ENCODE measurements around the gene LRP5. TPM values are rescaled to one million over a fixed set of nuclear protein-coding genes. Genes with fewer than 3 reads are reported as not detected.
A peak's percentile ranks its signal among the peaks of the same experiment; 100 is the strongest.
"Not testable (repeated sequence)": the region's sequence is repeated elsewhere in the genome, so short reads cannot be mapped to it uniquely, and the experiment has no call there.

The LRP5 gene
- total RNA-seq, 2 experiments from 2014 or later = 32.2 to 32.7 TPM

DNA sequence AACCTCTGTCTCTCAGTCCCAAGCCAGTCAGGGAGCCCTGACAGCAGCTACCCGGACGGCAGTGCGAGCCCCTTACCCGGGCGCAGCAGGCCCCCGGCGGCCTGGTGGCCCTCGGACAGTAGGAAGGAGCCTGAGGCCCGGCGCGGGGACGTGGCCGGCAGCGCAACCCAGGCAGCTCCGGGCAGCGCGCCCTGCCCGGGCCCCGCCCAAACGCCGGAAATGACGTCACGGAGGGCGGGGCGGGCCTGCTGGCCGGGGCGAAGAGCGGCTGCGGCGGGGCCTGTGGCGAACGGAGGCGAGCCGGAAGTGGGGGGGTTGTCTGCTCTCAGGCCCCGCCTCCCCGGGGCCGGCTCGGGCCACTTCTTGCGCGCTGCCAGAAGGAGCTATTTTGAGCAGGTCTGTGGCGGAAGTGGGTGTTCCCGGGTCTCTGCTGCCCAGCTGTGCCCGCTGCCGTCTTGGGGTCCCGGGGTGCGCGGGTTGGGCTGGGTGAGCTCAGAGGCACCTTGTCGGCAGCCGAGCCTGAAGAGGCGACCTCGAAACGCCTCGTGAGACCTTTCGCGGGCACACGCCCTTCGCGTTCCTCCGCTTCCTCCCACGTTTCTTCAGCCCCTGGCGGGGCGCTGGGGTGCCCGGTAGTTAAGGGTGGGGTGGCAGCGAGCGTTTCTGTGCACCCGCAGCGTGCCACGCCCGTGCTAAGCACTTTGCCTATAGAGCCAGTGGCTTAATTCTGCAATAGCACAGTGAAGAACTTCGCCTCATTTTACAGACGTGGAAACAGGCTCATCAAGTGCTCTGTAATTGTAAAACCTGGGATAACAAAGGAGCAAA, 40.4 kb upstream of the LRP5 start, which contains the start of gene C11orf24:
TSS of gene C11orf24 (minus strand) at position 193 of the 828 bp plus-strand sequence. CDS start 8,206 bp downstream, outside the sequence.
- no peaks in the 10 kb centered on the region for H3K27me3 Mint-ChIP-seq
- peak within 1 kb of the TSS; percentile 91 for H3K4me3 Mint-ChIP-seq
- peaks cover 13% of the 10 kb centered on the region for H3K36me3 Mint-ChIP-seq (ENCODE audit: low read depth)
- CTCF ChIA-PET = interaction anchor here (0.8 to 5.7 kb wide), 4 partner anchors 11 to 26 kb away, joined by 3 to 40 read pairs (median 4); no protein-coding TSS in a partner anchor
- peaks cover 38% of the 10 kb centered on the region for H3K4me1 Mint-ChIP-seq
- H3K9me3 Mint-ChIP-seq = no peaks in the 10 kb centered on the region
- POLR2A ChIA-PET = no interaction called here
- H3K27ac Mint-ChIP-seq = peak within 1 kb of the TSS; percentile 99
- DNase-seq = peak; percentile 93

DNA sequence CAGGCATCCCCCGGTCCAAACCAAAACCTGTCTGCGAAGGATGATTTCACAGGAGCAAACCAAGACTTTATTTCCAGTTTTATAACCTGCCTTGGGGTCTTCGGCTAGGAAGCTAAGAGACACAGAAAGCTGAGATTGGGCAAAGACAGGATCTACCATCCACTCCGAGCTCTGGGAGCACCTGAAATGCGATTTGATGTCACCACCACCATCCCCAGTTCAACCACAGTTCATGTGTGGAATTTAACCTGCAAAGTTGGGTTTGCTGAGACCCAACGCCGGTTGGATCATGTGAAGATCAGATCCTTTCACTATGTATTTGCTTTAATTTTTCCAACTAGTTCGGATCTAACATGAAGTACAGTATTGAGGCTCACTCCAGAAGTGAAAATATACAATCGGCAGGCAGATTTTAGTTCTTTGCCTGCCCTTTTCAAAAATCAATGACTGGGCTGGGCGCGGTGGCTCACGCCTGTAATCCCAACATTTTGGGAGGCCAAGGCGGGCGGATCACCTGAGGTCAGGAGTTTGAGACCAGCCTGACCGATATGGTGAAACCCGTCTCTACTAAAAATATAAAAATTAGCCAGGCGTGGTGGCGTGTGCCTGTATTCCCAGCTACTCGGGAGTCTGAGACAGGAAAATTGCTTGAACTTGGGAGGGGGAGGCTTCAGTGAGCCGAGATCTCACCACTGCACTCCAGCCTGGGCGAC, 39.2 kb upstream of the LRP5 start:
- H3K27ac Mint-ChIP-seq = peak overlapping the region; percentile 99
- H3K4me1 Mint-ChIP-seq = peaks cover 36% of the 10 kb centered on the region
- H3K9me3 Mint-ChIP-seq = no peaks in the 10 kb centered on the region
- H3K27me3 Mint-ChIP-seq = no peaks in the 10 kb centered on the region
- DNase-seq = no peak
- peaks cover 4% of the 10 kb centered on the region for H3K36me3 Mint-ChIP-seq (ENCODE audit: low read depth)
- H3K4me3 Mint-ChIP-seq = peak overlapping the region; percentile 91
- ChIA-PET POLR2A (no interaction called here), CTCF (interaction anchor here (2.1 to 5.7 kb wide), 2 partner anchors 9 to 25 kb away, joined by 5 to 40 read pairs; no protein-coding TSS in a partner anchor)

GRCh38 chr11:68274306-68274705, 38.1 kb upstream of the LRP5 start:
- Mint-ChIP-seq H3K27ac (no peak overlapping the region), H3K27me3 (no peaks in the 10 kb centered on the region), H3K4me3 (no peak overlapping the region), H3K4me1 (peaks cover 30% of the 10 kb centered on the region), H3K9me3 (no peaks in the 10 kb centered on the region), H3K36me3 (ENCODE audit: low read depth) (peaks cover 4% of the 10 kb centered on the region)
- ChIA-PET POLR2A (no interaction called here), CTCF (interaction anchor here (0.7 to 5.7 kb wide), 3 partner anchors 21 to 63 kb away, joined by 3 to 40 read pairs (median 5); no protein-coding TSS in a partner anchor)
- no peak for DNase-seq

DNA sequence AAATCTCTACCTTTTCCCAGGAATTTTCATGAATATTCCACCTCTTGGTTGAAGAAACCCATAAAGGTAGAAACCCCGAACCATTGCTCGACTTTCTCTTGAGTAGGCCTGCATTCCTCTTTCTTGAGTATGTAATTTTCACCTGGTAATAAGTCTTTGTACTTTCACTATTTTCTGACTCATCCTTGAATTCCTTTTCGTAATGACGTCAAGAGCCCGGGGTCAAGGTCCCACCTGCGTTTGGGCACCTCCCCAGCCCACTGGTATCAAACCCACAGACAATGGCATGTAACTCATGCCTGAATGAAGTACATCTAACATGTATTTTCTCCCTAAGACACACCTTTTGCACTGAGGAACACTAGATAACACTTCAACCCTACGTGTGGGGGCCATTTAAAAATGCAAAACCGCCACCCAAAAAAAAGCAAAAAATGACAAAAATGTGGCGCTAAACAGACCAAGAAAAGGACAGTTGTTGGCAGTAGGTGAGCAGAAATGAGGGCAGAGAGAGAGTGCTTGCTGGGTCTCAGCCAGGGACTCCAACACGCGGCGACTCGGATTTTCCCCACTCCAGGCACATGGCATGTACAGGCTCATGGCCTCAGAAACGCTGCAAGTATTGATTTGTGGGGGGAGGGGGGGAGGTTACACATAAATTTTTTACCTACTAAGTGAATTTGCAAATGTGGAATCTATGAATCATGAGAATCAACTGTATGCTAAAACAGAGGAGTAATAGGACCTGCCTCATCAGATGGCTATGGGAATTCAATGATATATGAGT, 36.5 kb upstream of the LRP5 start:
- CTCF ChIA-PET = no interaction called here
- H3K4me1 Mint-ChIP-seq = peaks cover 25% of the 10 kb centered on the region
- no peak overlapping the region for H3K4me3 Mint-ChIP-seq
- DNase-seq = no peak
- peaks cover 4% of the 10 kb centered on the region for H3K36me3 Mint-ChIP-seq (ENCODE audit: low read depth)
- peaks cover 3% of the 10 kb centered on the region for H3K27me3 Mint-ChIP-seq
- POLR2A ChIA-PET = no interaction called here
- no peak overlapping the region for H3K27ac Mint-ChIP-seq
- H3K9me3 Mint-ChIP-seq = no peaks in the 10 kb centered on the region

GRCh38 chr11:68276861-68277260, 35.5 kb upstream of the LRP5 start:
- Mint-ChIP-seq H3K36me3 (ENCODE audit: low read depth) (peaks cover 3% of the 10 kb centered on the region), H3K4me1 (peaks cover 29% of the 10 kb centered on the region), H3K27me3 (peaks cover 3% of the 10 kb centered on the region), H3K9me3 (no peaks in the 10 kb centered on the region), H3K27ac (no peak overlapping the region), H3K4me3 (no peak overlapping the region)
- POLR2A ChIA-PET = no interaction called here
- CTCF ChIA-PET = no interaction called here
- DNase-seq = no peak

DNA sequence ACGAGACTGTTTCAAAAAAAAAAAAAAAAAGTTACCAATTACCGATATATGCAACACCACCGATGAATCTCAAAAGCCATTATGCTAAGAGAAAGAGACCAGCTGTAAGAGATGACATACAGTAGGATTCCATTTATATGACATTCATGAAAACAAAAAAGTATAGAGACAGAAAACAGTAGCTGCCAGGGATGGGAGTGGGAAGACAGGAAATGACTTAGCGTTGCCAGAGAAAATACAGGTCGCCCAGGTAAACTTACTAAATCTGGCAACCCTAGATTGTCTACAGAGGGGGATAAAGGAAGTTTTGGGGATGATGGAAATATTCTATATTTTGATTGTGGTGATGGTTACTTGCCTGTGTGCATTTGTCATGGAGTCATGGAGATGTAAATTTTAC, 32.7 kb upstream of the LRP5 start:
- Mint-ChIP-seq H3K4me3 (no peak overlapping the region), H3K36me3 (ENCODE audit: low read depth) (peaks cover 5% of the 10 kb centered on the region), H3K27ac (no peak overlapping the region), H3K27me3 (peaks cover 6% of the 10 kb centered on the region), H3K4me1 (peaks cover 29% of the 10 kb centered on the region), H3K9me3 (peaks cover 5% of the 10 kb centered on the region)
- POLR2A ChIA-PET = no interaction called here
- DNase-seq = no peak
- CTCF ChIA-PET = interaction anchor here (0.7 to 2.3 kb wide), 2 partner anchors 18 to 1895 kb away, joined by 3 to 7 read pairs; no protein-coding TSS in a partner anchor

DNA sequence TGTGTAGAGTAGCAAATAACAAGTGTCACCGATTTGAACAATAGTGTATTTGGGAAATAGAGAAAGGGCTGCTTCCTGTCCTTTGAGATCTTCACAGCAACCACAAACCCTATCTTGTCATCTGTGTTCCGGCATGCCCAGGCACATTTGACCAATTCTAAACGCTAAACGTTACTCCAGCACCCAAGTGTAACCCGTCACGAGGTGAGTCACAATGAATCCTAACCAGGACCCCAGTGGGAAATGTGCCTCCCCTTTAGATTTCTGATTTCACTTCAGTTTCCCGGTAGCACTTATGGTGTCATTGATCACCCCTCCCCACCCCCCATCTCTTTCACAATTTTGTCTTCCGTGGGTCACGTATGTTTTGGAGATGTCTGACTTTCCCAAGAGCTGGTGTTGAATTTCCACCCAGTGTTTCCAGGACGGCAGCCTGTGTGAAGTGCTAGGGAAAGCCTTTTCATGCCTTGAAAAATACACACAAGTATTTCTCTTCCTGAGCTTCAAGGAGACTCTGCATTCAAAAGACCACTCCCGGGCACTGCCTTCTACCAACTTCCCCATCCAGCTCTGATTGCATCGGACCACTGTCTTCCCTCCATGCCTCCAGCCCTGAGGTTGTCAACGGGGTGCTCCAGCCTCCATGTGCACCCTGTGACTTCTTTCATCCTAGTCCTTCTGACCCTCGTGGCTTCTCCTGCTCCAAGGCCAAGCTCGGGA, 30.1 kb upstream of the LRP5 start:
- POLR2A ChIA-PET = interaction anchor here (0.6 kb wide), 1 partner anchor 71 kb away, joined by 4 read pairs; no protein-coding TSS in a partner anchor
- Mint-ChIP-seq H3K27ac (peak overlapping the region; percentile 78), H3K27me3 (peaks cover 8% of the 10 kb centered on the region), H3K9me3 (peaks cover 6% of the 10 kb centered on the region), H3K4me1 (peaks cover 29% of the 10 kb centered on the region), H3K4me3 (peak overlapping the region; percentile 51), H3K36me3 (ENCODE audit: low read depth) (peaks cover 8% of the 10 kb centered on the region)
- DNase-seq = peak; percentile 60
- CTCF ChIA-PET = interaction anchor here (0.5 to 1.2 kb wide), 5 partner anchors 10 to 19 kb away, joined by 4 to 5 read pairs (median 4); partner anchors contain the start of gene C11orf24

- Mint-ChIP-seq H3K36me3 (ENCODE audit: low read depth) (peaks cover 8% of the 10 kb centered on the region), H3K4me1 (peaks cover 29% of the 10 kb centered on the region), H3K4me3 (peak overlapping the region; percentile 51), H3K27ac (peak overlapping the region; percentile 78), H3K9me3 (peaks cover 6% of the 10 kb centered on the region), H3K27me3 (peaks cover 10% of the 10 kb centered on the region)
- ChIA-PET CTCF (interaction anchor here (0.5 to 1.2 kb wide), 5 partner anchors 10 to 18 kb away, joined by 4 to 5 read pairs (median 4); partner anchors contain the start of gene C11orf24), POLR2A (no interaction called here)
- no peak for DNase-seq
Observed at GRCh38 chr11:68282861-68283230, 29.5 kb upstream of the LRP5 start.

GRCh38 chr11:68284588-68284987, 27.8 kb upstream of the LRP5 start:
- POLR2A ChIA-PET; DNase-seq; H3K27me3 Mint-ChIP-seq; H3K4me3 Mint-ChIP-seq; H3K9me3 Mint-ChIP-seq; H3K27ac Mint-ChIP-seq; H3K36me3 Mint-ChIP-seq (ENCODE audit: low read depth): not testable (repeated sequence)
- CTCF ChIA-PET = interaction anchor here (0.6 to 1.0 kb wide), 2 partner anchors 11 to 176 kb away, joined by 3 read pairs; partner anchors contain the start of gene PPP6R3
- peaks cover 28% of the 10 kb centered on the region for H3K4me1 Mint-ChIP-seq

DNA sequence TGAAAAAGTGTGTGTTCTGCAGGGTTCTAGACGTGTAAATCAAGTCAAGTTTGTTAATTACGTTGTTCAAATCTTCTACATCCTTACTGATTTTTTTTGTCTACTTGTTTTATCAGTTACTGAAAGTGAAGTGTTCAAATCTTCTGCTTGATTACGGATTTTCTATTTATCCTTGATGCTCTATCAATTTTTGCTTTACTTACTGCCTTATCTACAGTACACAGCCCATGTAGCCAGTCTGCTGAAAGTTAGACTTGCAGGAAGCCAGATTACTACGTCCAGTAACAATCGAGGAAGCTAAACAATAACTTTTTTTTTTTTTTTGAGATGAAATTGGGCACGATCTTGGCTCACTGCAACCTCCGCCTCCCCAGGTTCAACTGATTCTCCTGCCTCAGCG, 25.0 kb upstream of the LRP5 start:
- peaks cover 8% of the 10 kb centered on the region for H3K27me3 Mint-ChIP-seq
- no peak overlapping the region for H3K27ac Mint-ChIP-seq
- no peak overlapping the region for H3K4me3 Mint-ChIP-seq
- H3K4me1 Mint-ChIP-seq = peaks cover 12% of the 10 kb centered on the region
- no peak for DNase-seq
- ChIA-PET CTCF (interaction anchor here (0.6 to 2.2 kb wide), 3 partner anchors 10 to 95 kb away, joined by 3 to 8 read pairs (median 3); no protein-coding TSS in a partner anchor), POLR2A (no interaction called here)
- peaks cover 9% of the 10 kb centered on the region for H3K9me3 Mint-ChIP-seq
- H3K36me3 Mint-ChIP-seq (ENCODE audit: low read depth) = peaks cover 8% of the 10 kb centered on the region

DNA sequence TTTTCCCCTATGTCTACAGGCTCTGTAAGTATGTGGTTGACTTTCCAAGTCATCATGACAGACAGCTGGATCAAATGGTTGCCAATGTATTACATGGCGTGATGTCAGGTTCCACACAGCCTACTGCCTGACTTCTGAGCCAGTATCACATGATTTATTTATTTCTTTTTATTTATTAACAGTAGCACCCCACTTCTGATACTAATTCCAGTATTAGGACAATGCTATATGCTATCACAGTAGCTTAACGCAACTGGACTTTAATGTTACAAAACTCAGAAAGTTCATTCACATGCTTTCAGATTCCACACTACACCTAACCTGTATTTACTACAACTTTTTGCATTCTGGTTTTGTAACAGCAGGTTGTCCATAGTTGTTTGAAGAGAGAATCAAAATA, 22.9 kb upstream of the LRP5 start:
- Mint-ChIP-seq H3K9me3 (peaks cover 5% of the 10 kb centered on the region), H3K27ac (no peak overlapping the region), H3K4me3 (no peak overlapping the region), H3K4me1 (no peaks in the 10 kb centered on the region), H3K27me3 (peaks cover 10% of the 10 kb centered on the region), H3K36me3 (ENCODE audit: low read depth) (peaks cover 4% of the 10 kb centered on the region)
- ChIA-PET POLR2A (no interaction called here), CTCF (no interaction called here)
- DNase-seq = no peak

GRCh38 chr11:68293708-68294107, 18.7 kb upstream of the LRP5 start:
- Mint-ChIP-seq H3K9me3 (peaks cover 3% of the 10 kb centered on the region), H3K4me1 (peaks cover 6% of the 10 kb centered on the region), H3K4me3 (no peak overlapping the region), H3K27me3 (peaks cover 7% of the 10 kb centered on the region), H3K27ac (no peak overlapping the region), H3K36me3 (ENCODE audit: low read depth) (no peaks in the 10 kb centered on the region)
- DNase-seq = no peak
- ChIA-PET POLR2A (no interaction called here), CTCF (no interaction called here)

Data from activated CD4-positive, alpha-beta T cell treated with anti-CD3 and anti-CD28 coated beads, Interleukin-2, amount 10 ng/mL, durations not matched to agents 7 days and 5 days (primary cell).